OCI-LY7 (cell line): ENCODE measurements around the gene RNF157. TPM values are rescaled to one million over a fixed set of nuclear protein-coding genes. Genes with fewer than 3 reads are reported as not detected.

ENCODE experiments used
- BruUV-seq: library from RNA; stranded (reverse); fragments of 400-500 nt; replicated peaks from 2 replicates; lab custom pipeline; 2021; lab: Mats Ljungman, UMichigan
- CTCF ChIA-PET: fragments of 300-600 bp; sonication (Branson Sonifier 250); formaldehyde crosslinking; loops from one replicate; lab custom pipeline; 2022; ENCODE audit warnings: antibody characterized with exemption; ENCODE audit not compliant: unreplicated experiment; lab: Charles Lee
- POLR2A ChIA-PET: fragments of 300-600 bp; sonication (Branson Sonifier 250); formaldehyde crosslinking; loops from one replicate; lab custom pipeline; 2022; ENCODE audit warnings: antibody characterized with exemption; lab: Charles Lee
- DNase-seq: peaks from one replicate; pipeline ENCODE4 v3.0.0-alpha.2; 2015; ENCODE audit warnings: low spot score
- H2AFZ ChIP-seq: fragments of 200-600 bp; sonication (generic), shearing (Covaris generic); 2 replicates; pipeline ENCODE4 v1.6.1; 2014; ENCODE audit warnings: mild to moderate bottlenecking, antibody characterized with exemption, low read length, moderate library complexity
- H3K27ac ChIP-seq: fragments of 200-600 bp; sonication (generic); 2 replicates; pipeline ENCODE4 v1.5.1; 2014; ENCODE audit warnings: mixed run types, low read depth, mild to moderate bottlenecking, moderate library complexity, low read length, inconsistent platforms; ENCODE audit not compliant: poor library complexity, severe bottlenecking
- H3K36me3 ChIP-seq: fragments of 200-600 bp; sonication (generic); 2 replicates; pipeline ENCODE4 v1.6.1; 2014; ENCODE audit warnings: mild to moderate bottlenecking, antibody characterized with exemption, low read length, moderate library complexity, mixed read lengths; ENCODE audit not compliant: insufficient read depth
- H3K4me1 ChIP-seq: fragments of 200-600 bp; sonication (generic); 2 replicates; pipeline ENCODE4 v1.5.1; 2014; ENCODE audit warnings: mild to moderate bottlenecking, low read length; ENCODE audit not compliant: insufficient read depth, poor library complexity, severe bottlenecking
- H3K4me2 ChIP-seq: fragments of 200-600 bp; sonication (generic); 2 replicates; pipeline ENCODE4 v1.6.1; 2014; ENCODE audit warnings: mild to moderate bottlenecking, low read length
- H3K4me3 ChIP-seq: fragments of 200-600 bp; sonication (generic); 2 replicates; pipeline ENCODE4 v1.5.1; 2014; ENCODE audit warnings: mild to moderate bottlenecking, low read depth, low read length; ENCODE audit not compliant: poor library complexity, severe bottlenecking
- H3K79me2 ChIP-seq: fragments of 200-600 bp; sonication (generic); 2 replicates; pipeline ENCODE4 v1.6.1; 2016; ENCODE audit warnings: low read depth, mild to moderate bottlenecking, low read length, moderate library complexity, mixed read lengths; ENCODE audit not compliant: insufficient read depth
- H3K9me2 ChIP-seq: fragments of 200-600 bp; sonication (generic); 2 replicates; pipeline ENCODE4 v1.6.1; 2016; ENCODE audit warnings: mild to moderate bottlenecking, low read length, mixed read lengths; ENCODE audit not compliant: insufficient read depth
- H3K9me3 ChIP-seq: fragments of 200-600 bp; sonication (generic); 2 replicates; pipeline ENCODE4 v1.6.1; 2014; ENCODE audit warnings: mild to moderate bottlenecking, mixed run types, low read length, mixed read lengths
- H4K20me1 ChIP-seq: fragments of 200-600 bp; sonication (generic); 2 replicates; pipeline ENCODE4 v1.6.1; 2014; ENCODE audit warnings: mild to moderate bottlenecking, antibody characterized with exemption, low read length, moderate library complexity, mixed read lengths; ENCODE audit not compliant: insufficient read depth
- EZH2phosphoT487 ChIP-seq: fragments of 200-600 bp; sonication (generic); IDR thresholded peaks from 2 replicates; pipeline ENCODE4 v1.6.1; 2018; ENCODE audit warnings: low read depth, borderline replicate concordance, mild to moderate bottlenecking, mixed run types, antibody characterized with exemption, low read length, moderate library complexity, mixed read lengths
- intact Hi-C: fragments of 100-400 bp; cut with micrococcal nuclease; formaldehyde crosslinking; loops from one replicate; pipeline ENCODE4 v1.10.0; 2022; ENCODE audit not compliant: unreplicated experiment
- total RNA-seq, 2 experiments: library from RNA; depleted of rRNA in 1 of 2; stranded (reverse); fragments of >200 nt in 1 of 2; shearing (Covaris generic) in 1 of 2; gene quantifications; 2 replicates each; pipeline ENCODE4 v1.2.3, GENCODE V29; 2014 to 2022
- TF ChIP-seq, protein P1 (sequence below): fragments of 200-600 bp; sonication (generic); conservative IDR thresholded peaks from 2 replicates; pipeline ENCODE4 v1.5.1; 2014; ENCODE audit warnings: mild to moderate bottlenecking, antibody characterized with exemption, low read length, moderate library complexity, mixed read lengths

RNF157 gene
- total RNA-seq, 2 experiments from 2014 or later: 0.28 to 1.3 TPM

DNA sequence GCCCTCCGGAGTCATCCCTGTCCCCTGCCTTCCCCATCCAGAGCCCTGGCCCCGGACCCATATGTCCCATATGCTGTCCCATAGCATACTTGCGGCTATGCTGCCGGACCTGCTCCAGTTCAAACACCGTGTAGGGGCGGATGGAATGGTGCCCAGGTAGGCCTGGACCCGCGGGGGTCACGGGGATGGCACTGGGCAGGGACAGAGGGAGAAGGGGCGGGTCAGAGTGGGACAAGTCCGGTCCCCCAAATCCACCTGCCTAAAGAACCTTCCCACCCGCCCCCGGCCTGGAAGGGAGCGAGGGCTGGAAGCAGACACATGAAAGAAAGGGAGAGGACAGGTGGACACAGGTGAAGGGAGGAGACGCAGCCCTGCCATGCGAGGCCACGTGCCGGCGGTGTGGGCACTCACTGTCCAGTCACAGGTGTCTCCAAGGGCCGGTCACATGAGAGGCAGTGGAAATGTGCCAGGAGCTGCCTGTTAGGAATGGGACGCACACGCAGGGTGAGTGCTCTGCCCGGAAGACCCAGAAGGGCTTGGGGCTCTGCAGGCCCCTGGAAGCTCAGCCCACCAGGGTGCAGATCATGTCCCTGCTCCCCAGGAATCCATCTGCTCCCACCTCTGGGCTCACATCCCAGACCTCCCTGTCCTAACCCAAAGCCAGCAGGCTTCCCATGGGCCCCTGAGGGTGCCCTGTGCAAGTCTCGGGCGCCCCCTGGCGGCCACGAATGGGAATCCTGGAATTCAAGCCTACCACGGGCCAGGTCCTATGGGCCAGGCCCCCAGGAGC is 38.9 kb upstream of the RNF157 start:
- Histone ChIP-seq H3K4me3 (no peak overlapping the region), H3K27ac (no peak overlapping the region), H2AFZ (no peak overlapping the region), H3K4me2 (no peak overlapping the region), H4K20me1 (no peaks in the 10 kb centered on the region), H3K9me3 (no peaks in the 10 kb centered on the region), H3K79me2 (no peaks in the 10 kb centered on the region), H3K36me3 (no peaks in the 10 kb centered on the region), H3K9me2 (no peaks in the 10 kb centered on the region), H3K4me1 (peaks cover 12% of the 10 kb centered on the region)
- DNase-seq: peak; percentile 88
- ChIA-PET POLR2A (interaction anchor here (0.5 to 1.7 kb wide), 4 partner anchors 11 to 161 kb away, joined by 3 to 6 read pairs (median 4); no protein-coding TSS in a partner anchor), CTCF (interaction anchor here (0.6 to 1.9 kb wide), 19 partner anchors 8 to 176 kb away, joined by 3 to 11 read pairs (median 4); no protein-coding TSS in a partner anchor)
- intact Hi-C loops: loop anchor here (1.0 to 5.0 kb wide), 4 partner anchors 20 to 267 kb away; no protein-coding TSS in a partner anchor
- TF ChIP-seq EZH2phosphoT487: no peak
- TF ChIP-seq, protein P1, sequence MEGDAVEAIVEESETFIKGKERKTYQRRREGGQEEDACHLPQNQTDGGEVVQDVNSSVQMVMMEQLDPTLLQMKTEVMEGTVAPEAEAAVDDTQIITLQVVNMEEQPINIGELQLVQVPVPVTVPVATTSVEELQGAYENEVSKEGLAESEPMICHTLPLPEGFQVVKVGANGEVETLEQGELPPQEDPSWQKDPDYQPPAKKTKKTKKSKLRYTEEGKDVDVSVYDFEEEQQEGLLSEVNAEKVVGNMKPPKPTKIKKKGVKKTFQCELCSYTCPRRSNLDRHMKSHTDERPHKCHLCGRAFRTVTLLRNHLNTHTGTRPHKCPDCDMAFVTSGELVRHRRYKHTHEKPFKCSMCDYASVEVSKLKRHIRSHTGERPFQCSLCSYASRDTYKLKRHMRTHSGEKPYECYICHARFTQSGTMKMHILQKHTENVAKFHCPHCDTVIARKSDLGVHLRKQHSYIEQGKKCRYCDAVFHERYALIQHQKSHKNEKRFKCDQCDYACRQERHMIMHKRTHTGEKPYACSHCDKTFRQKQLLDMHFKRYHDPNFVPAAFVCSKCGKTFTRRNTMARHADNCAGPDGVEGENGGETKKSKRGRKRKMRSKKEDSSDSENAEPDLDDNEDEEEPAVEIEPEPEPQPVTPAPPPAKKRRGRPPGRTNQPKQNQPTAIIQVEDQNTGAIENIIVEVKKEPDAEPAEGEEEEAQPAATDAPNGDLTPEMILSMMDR: peak; percentile 100
- no TSS peak for BruUV-seq

DNA sequence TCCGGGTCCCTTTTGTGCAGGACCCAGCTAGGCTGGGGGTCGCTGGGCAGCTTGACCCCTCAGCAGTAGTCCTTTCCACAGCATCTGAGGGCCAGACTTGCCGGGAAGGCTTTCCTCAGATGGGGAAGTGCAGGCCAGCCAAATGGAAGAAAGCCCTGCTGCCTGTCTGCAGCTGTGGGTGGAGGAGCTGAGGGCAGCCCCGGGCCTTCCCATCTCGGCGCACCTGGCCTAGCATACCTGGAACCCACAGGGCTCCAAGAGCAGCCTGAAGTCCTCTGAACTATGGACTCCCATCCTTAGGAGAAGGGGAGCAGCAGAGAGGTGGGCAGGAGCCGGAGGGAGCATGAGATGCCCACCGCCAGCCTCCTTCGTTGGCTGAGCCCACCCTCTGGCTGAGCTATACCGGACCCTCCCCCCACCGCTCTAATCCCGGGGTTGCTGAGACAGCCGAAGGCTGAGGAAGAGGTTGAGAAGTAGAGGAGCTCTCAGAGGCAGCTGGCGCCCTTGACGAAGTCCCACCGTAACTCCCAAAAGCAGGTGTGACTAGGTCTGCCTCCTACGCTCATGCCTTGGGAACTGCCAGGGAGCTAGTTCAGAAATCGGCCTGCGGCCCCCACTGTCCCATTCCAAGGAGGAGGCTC is 38.1 kb upstream of the RNF157 start:
- no peak overlapping the region for H3K4me2 ChIP-seq
- H3K9me2 ChIP-seq: no peaks in the 10 kb centered on the region
- H3K4me3 ChIP-seq: no peak overlapping the region
- CTCF ChIA-PET: interaction anchor here (0.6 to 1.9 kb wide), 3 partner anchors 9 to 155 kb away, joined by 3 to 11 read pairs (median 4); no protein-coding TSS in a partner anchor
- no peak for DNase-seq
- H3K36me3 ChIP-seq: no peaks in the 10 kb centered on the region
- intact Hi-C loops: loop anchor here (5.0 kb wide), 1 partner anchor 266 kb away; no protein-coding TSS in a partner anchor
- H3K27ac ChIP-seq: no peak overlapping the region
- no peaks in the 10 kb centered on the region for H3K9me3 ChIP-seq
- H4K20me1 ChIP-seq: no peaks in the 10 kb centered on the region
- POLR2A ChIA-PET: interaction anchor here (0.6 kb wide), 1 partner anchor 160 kb away, joined by 3 read pairs; no protein-coding TSS in a partner anchor
- no peaks in the 10 kb centered on the region for H3K79me2 ChIP-seq
- H2AFZ ChIP-seq: no peak overlapping the region
- H3K4me1 ChIP-seq: peaks cover 19% of the 10 kb centered on the region
- TF ChIP-seq, protein P1: no peak
- no peak for TF ChIP-seq EZH2phosphoT487
- no TSS peak for BruUV-seq
